Lower lobe of right lung (tissue), 2 donors: Measurements from ENCODE around the gene COL26A1. TPM values are rescaled to one million over a fixed set of nuclear protein-coding genes. Genes with fewer than 3 reads are reported as not detected.

ENCODE experiments used
- ATAC-seq, 2 donors: fragments of 200-7000 bp; cut with Tn5 transposase; one replicate each; pipeline ENCODE4 v1.9.1; 2020 to 2022; ENCODE audit warnings: mild to moderate bottlenecking in 2 of 2, moderate library complexity in 2 of 2
- DNase-seq: peaks from one replicate; pipeline ENCODE4 v3.0.0-alpha.2; 2020
- H3K27ac ChIP-seq: fragments of 200-600 bp; one replicate; pipeline ENCODE4 v1.8.0; 2022
- H3K27me3 ChIP-seq: fragments of 200-600 bp; one replicate; pipeline ENCODE4 v1.8.0; 2022; ENCODE audit warnings: low read depth
- H3K36me3 ChIP-seq: fragments of 200-600 bp; one replicate; pipeline ENCODE4 v1.8.0; 2022; ENCODE audit warnings: mild to moderate bottlenecking
- H3K4me1 ChIP-seq: fragments of 200-600 bp; one replicate; pipeline ENCODE4 v1.8.0; 2022
- H3K4me3 ChIP-seq: fragments of 200-600 bp; one replicate; pipeline ENCODE4 v1.8.0; 2022; ENCODE audit warnings: mild to moderate bottlenecking
- H3K9me3 ChIP-seq: fragments of 200-600 bp; one replicate; pipeline ENCODE4 v1.8.0; 2022
- intact Hi-C: fragments of 100-400 bp; cut with DNase I; formaldehyde crosslinking; loops from one replicate; pipeline ENCODE4 v1.11.0; 2022
- total RNA-seq: library from RNA; stranded (reverse); fragmentation: NEBNext Ultra II Directional; extraction: Animal tissue kit (Norgen Biotek cat#: 25700); gene quantifications from one replicate; pipeline ENCODE4 v1.2.1, GENCODE V29; 2021
- TF ChIP-seq, protein P1 (sequence below): fragments of 200-600 bp; IDR thresholded peaks from one replicate; pipeline ENCODE4 v1.8.0; 2022; ENCODE audit warnings: antibody characterized with exemption, mild to moderate bottlenecking
- donor health status: DM: no; HTN: yes; CAD: no; lungs with severe emphysema.

COL26A1 gene
- total RNA-seq, 1 donor from 2014 or later, result 0.24 TPM

DNA sequence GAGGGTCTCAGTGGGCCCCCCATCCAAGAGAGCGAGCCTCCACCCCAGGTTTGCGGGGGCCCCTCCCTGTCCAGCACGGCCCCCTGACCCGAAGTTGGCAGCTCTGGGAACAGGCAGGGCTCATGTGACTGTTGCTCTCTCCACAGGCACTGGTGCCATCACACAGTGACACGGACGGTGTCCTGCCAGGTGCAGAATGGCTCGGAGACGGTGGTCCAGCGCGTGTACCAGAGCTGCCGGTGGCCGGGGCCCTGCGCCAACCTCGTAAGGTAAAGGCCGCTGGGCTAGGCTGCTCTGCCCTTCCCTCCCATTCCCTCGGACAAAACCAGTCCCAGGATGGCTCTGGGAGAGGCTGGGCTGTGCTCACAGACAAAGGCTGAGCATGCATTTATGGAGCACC lies 57.2 kb downstream of the COL26A1 start:
- Histone ChIP-seq H3K4me1 (no peaks in the 10 kb centered on the region), H3K4me3 (no peak overlapping the region), H3K27ac (no peak overlapping the region), H3K27me3 (peaks cover 3% of the 10 kb centered on the region), H3K36me3 (no peaks in the 10 kb centered on the region), H3K9me3 (no peaks in the 10 kb centered on the region)
- TF ChIP-seq, protein P1, sequence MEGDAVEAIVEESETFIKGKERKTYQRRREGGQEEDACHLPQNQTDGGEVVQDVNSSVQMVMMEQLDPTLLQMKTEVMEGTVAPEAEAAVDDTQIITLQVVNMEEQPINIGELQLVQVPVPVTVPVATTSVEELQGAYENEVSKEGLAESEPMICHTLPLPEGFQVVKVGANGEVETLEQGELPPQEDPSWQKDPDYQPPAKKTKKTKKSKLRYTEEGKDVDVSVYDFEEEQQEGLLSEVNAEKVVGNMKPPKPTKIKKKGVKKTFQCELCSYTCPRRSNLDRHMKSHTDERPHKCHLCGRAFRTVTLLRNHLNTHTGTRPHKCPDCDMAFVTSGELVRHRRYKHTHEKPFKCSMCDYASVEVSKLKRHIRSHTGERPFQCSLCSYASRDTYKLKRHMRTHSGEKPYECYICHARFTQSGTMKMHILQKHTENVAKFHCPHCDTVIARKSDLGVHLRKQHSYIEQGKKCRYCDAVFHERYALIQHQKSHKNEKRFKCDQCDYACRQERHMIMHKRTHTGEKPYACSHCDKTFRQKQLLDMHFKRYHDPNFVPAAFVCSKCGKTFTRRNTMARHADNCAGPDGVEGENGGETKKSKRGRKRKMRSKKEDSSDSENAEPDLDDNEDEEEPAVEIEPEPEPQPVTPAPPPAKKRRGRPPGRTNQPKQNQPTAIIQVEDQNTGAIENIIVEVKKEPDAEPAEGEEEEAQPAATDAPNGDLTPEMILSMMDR, result no peak
- DNase-seq (no peak), ATAC-seq (peak in 1 of 2 donors; percentile 17)
- intact Hi-C loops, result no loop called here

DNA sequence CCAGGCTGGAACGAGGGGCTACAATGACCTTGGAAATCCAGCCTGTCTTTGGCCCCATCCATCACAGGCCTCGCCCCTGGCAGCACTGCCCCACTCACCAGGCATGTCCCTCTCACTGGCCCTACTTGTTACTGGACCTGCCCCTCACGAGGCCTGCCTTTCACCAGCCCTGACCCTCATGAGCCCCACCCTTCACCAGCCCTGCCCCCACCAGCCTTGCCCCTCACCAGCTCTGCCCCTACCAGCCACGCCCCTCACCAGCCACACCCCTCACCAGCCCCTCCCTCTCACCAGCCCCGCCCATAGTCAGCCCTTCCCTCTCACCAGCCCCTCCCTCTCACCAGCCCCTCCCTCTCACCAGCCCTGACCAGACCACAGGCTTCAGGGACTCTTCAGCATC lies 57.8 kb downstream of the COL26A1 start:
- ATAC-seq, result peak in 1 of 2 donors; percentile 41
- Histone ChIP-seq H3K27ac (no peak overlapping the region), H3K27me3 (peaks cover 3% of the 10 kb centered on the region), H3K36me3 (no peaks in the 10 kb centered on the region), H3K4me1 (no peaks in the 10 kb centered on the region), H3K9me3 (no peaks in the 10 kb centered on the region), H3K4me3 (no peak overlapping the region)
- TF ChIP-seq, protein P1, result no peak
- intact Hi-C loops, result no loop called here
- DNase-seq, result no peak

- intact Hi-C loops, result no loop called here
- no peak for DNase-seq
- H3K27me3 ChIP-seq, result peaks cover 3% of the 10 kb centered on the region
Observed at GRCh38 chr7:101422356-101423195, 59.9 kb downstream of the COL26A1 start.

DNA sequence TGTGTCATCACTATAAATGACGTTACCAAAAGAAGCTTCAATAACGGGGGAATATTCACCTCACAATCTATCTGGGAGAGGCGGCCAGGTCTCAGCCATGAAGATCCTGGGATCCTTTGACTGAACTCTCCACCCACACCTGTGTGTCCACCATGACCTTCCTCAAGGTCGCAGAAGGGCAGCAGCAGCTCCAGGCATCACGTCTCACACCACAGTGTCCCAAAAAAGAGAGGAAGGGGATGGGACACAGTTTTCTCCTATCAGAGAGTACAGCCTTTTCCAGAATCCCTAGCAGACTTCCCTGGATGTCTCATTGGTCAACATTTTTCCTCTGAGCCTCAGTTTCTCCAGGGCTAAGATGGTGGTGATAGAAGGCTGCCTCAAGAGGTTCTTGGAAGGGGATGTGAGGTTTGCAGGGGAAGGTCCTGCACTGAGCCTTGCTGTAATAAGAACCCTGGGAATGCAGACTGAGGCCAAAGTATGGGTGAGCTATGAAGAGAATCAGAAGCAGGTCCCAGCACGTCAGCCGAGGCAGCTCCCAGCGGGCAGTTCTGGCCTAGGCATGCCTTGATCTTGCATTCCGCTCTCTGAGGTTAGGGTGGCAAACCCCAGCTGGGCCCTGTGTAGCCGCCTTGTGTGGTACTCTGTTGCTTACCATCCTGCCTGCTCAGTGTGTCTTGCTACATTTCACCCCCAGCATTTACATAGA lies 63.8 kb downstream of the COL26A1 start:
- TF ChIP-seq, protein P1, result no peak
- H3K27me3 ChIP-seq, result no peaks in the 10 kb centered on the region
- no peak overlapping the region for H3K4me3 ChIP-seq
- no peak overlapping the region for H3K27ac ChIP-seq
- H3K9me3 ChIP-seq, result no peaks in the 10 kb centered on the region
- DNase-seq (no peak), ATAC-seq (no peak)
- no peaks in the 10 kb centered on the region for H3K4me1 ChIP-seq
- intact Hi-C loops, result no loop called here
- H3K36me3 ChIP-seq, result no peaks in the 10 kb centered on the region

More at GRCh38 chr7:101422356-101423195, 59.9 kb downstream of the COL26A1 start:
- TF ChIP-seq, protein P1, result no peak
- Histone ChIP-seq H3K9me3 (no peaks in the 10 kb centered on the region), H3K27ac (no peak overlapping the region), H3K4me3 (no peak overlapping the region), H3K4me1 (no peaks in the 10 kb centered on the region), H3K36me3 (no peaks in the 10 kb centered on the region)
- ATAC-seq, result no peak

- H3K4me1 ChIP-seq, result no peaks in the 10 kb centered on the region
- H3K36me3 ChIP-seq, result no peaks in the 10 kb centered on the region
- no peak overlapping the region for H3K27ac ChIP-seq
- no peak overlapping the region for H3K4me3 ChIP-seq
- H3K9me3 ChIP-seq, result no peaks in the 10 kb centered on the region
- H3K27me3 ChIP-seq, result peaks cover 3% of the 10 kb centered on the region
- DNase-seq (no peak), ATAC-seq (no peak)
- intact Hi-C loops, result no loop called here
- TF ChIP-seq, protein P1, result no peak
Observed at GRCh38 chr7:101428093-101428866, 65.6 kb downstream of the COL26A1 start.
